ENCODE results near the gene RNF167. TPM values are rescaled to one million over a fixed set of nuclear protein-coding genes. Genes with fewer than 3 reads are reported as not detected.

Gene RNF167
- total and polyA plus RNA-seq, 12 donors, result 65.0 to 202 (median 85.5) TPM

GRCh38 chr17:4938069-4938491 lies 2.0 kb upstream of the RNF167 start:
- DNase-seq, result no peak
- Histone ChIP-seq H3K9me3 (no peaks in the 10 kb centered on the region), H3K4me3 (peak overlapping the region in 5 of 10 donors; percentile 70 to 95 (median 89)), H3K4me1 (peaks cover 20 to 62% (median 41%) of the 10 kb centered on the region in 9 donors), H3K27ac (peak overlapping the region in 7 of 10 donors; percentile 6 to 98 (median 94)), H3K27me3 (no peaks in the 10 kb centered on the region), H3K36me3 (peaks cover 0 to 49% (median 16%) of the 10 kb centered on the region in 9 donors)
- ATAC-seq, result no peak
- no peak for TF ChIP-seq CTCF (IDR thresholded peaks at IDR 0.05)
- intact Hi-C loops (cut with DNase I), result loop anchor here in 2 of 10 donors (10.0 kb wide), 1 partner anchor 47 kb away; the partner anchor contains the start of gene CAMTA2 (in 2 of the 2)
- WGBS, 2 donors, result 72 to 83% methylated on average over 11 of the region's 11 CpGs

- peak in 2 of 8 donors; percentile 2 to 8 for ATAC-seq
- no peak for DNase-seq
- H3K4me3 ChIP-seq, result peak overlapping the region; percentile 50 to 95 (median 85)
- H3K27ac ChIP-seq, result peak overlapping the region; percentile 89 to 98 (median 94)
- H3K27me3 ChIP-seq, result no peaks in the 10 kb centered on the region
- TF ChIP-seq CTCF (IDR thresholded peaks at IDR 0.05), result peak in 1 of 9 donors; percentile 13
- H3K9me3 ChIP-seq, result no peaks in the 10 kb centered on the region
- peaks cover 0 to 57% (median 19%) of the 10 kb centered on the region in 9 donors for H3K36me3 ChIP-seq
- H3K4me1 ChIP-seq, result peaks cover 20 to 62% (median 44%) of the 10 kb centered on the region in 9 donors
- intact Hi-C loops (cut with DNase I), result loop anchor here in 3 of 10 donors (1.0 to 10.0 kb wide), 2 partner anchors 30 to 46 kb away; partner anchors contain the start of gene CAMTA2 (in 2 of the 3)
- WGBS, 2 donors, result 38 to 49% methylated on average over 19 of the region's 19 CpGs
These were observed 1.2 kb upstream of the RNF167 start for GRCh38 chr17:4938688-4939545.

- DNase-seq (no peak), ATAC-seq (peak in 3 of 8 donors; percentile 0 to 9 (median 0))
- Histone ChIP-seq H3K9me3 (no peaks in the 10 kb centered on the region), H3K27me3 (no peaks in the 10 kb centered on the region), H3K36me3 (peaks cover 0 to 63% (median 19%) of the 10 kb centered on the region in 9 donors), H3K4me1 (peaks cover 18 to 62% (median 39%) of the 10 kb centered on the region in 9 donors), H3K4me3 (peak overlapping the region; percentile 50 to 95 (median 85)), H3K27ac (peak overlapping the region; percentile 89 to 98 (median 94))
- WGBS, 2 donors, result 0 to 1% methylated on average over 16 of the region's 16 CpGs
- intact Hi-C loops (cut with DNase I), result loop anchor here in 3 of 10 donors (1.0 to 10.0 kb wide), 2 partner anchors 30 to 45 kb away; partner anchors contain the start of gene CAMTA2 (in 2 of the 3)
- no peak for TF ChIP-seq CTCF (IDR thresholded peaks at IDR 0.05)
These were observed 597 bp upstream of the RNF167 start for GRCh38 chr17:4939546-4939795.

- H3K4me3 ChIP-seq, result peak overlapping the region; percentile 45 to 95 (median 85)
- peak overlapping the region; percentile 89 to 98 (median 94) for H3K27ac ChIP-seq
- no peaks in the 10 kb centered on the region for H3K9me3 ChIP-seq
- H3K36me3 ChIP-seq, result peaks cover 0 to 71% (median 19%) of the 10 kb centered on the region in 9 donors
- H3K27me3 ChIP-seq, result no peaks in the 10 kb centered on the region
- peak; percentile 62 to 89 (median 82) for ATAC-seq
- peak in 1 of 2 donors; percentile 70 for DNase-seq
- peaks cover 24 to 72% (median 49%) of the 10 kb centered on the region in 9 donors for H3K4me1 ChIP-seq
- intact Hi-C loops (cut with DNase I), result loop anchor here in 2 of 10 donors (1.0 to 5.0 kb wide), 3 partner anchors 8 to 47 kb away; partner anchors contain the start of genes CAMTA2 (in 2 of the 2), PFN1 (in 1 of the 2) and SPAG7 (in 1 of the 2)
- 1 to 2% methylated on average over 29 of the region's 29 CpGs for WGBS, 2 donors
- no peak for TF ChIP-seq CTCF (IDR thresholded peaks at IDR 0.05)
These were observed 669 bp downstream of the RNF167 start for GRCh38 chr17:4940555-4941318.

Data from heart right ventricle (tissue), 16 donors.